ENCODE measurements around the gene TNFRSF11A.

Gene TNFRSF11A

DNA sequence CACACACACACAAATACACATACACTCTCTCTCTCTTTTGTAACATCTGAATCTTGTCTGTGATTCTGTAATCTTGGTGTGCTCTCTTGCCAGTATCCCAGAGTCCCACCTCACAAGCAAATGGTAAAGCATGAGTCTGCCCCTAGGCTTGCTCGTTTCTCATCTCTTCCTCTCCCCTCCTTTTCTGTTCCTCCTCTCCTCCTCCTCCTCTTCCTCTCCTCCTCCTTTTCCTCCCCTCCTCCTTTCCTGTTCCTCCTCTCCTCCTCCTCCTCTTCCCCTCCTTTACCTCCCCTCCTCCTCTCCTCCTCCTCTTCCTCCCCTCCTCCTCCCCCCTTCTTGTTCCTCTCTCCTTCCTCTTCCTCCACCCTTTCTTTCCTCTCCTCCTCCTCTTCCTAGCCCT, 59.0 kb downstream of the TNFRSF11A start:
- DNase-seq (ENCODE audit: extremely low read depth, low read depth): no peak
- TF ChIP-seq, protein P1, sequence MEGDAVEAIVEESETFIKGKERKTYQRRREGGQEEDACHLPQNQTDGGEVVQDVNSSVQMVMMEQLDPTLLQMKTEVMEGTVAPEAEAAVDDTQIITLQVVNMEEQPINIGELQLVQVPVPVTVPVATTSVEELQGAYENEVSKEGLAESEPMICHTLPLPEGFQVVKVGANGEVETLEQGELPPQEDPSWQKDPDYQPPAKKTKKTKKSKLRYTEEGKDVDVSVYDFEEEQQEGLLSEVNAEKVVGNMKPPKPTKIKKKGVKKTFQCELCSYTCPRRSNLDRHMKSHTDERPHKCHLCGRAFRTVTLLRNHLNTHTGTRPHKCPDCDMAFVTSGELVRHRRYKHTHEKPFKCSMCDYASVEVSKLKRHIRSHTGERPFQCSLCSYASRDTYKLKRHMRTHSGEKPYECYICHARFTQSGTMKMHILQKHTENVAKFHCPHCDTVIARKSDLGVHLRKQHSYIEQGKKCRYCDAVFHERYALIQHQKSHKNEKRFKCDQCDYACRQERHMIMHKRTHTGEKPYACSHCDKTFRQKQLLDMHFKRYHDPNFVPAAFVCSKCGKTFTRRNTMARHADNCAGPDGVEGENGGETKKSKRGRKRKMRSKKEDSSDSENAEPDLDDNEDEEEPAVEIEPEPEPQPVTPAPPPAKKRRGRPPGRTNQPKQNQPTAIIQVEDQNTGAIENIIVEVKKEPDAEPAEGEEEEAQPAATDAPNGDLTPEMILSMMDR (IDR thresholded peaks at IDR 0.05; ENCODE audit: low read depth, low read length): no peak

DNA sequence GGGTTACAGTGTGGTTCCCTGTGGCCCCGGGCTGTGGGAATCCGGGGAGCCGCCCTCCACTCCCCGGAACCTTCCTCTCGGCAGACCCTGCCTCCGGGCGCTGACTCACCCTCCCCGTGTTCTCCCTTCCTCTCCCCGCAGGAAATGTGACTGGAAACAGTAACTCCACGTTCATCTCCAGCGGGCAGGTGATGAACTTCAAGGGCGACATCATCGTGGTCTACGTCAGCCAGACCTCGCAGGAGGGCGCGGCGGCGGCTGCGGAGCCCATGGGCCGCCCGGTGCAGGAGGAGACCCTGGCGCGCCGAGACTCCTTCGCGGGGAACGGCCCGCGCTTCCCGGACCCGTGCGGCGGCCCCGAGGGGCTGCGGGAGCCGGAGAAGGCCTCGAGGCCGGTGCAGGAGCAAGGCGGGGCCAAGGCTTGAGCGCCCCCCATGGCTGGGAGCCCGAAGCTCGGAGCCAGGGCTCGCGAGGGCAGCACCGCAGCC, 59.5 kb downstream of the TNFRSF11A start:
- no peak for DNase-seq (ENCODE audit: extremely low read depth, low read depth)
- TF ChIP-seq, protein P1 (IDR thresholded peaks at IDR 0.05; ENCODE audit: low read depth, low read length): no peak

DNA sequence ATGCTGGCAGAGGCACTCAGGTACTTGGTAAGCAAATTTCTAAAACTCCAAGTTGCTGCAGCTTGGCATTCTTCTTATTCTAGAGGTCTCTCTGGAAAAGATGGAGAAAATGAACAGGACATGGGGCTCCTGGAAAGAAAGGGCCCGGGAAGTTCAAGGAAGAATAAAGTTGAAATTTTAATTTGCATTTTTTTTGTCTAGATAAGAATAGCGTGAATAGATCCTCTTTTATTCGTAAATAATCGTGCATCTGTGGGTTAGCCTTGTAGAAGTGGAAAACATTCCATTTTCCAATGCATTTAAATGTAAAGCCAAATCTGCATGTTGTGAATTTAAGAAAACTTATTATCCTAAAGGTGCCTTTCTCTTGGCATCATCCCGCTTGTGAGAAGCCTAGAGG, 61.0 kb downstream of the TNFRSF11A start:
- TF ChIP-seq, protein P1 (IDR thresholded peaks at IDR 0.05; ENCODE audit: low read depth, low read length): no peak
- DNase-seq (ENCODE audit: extremely low read depth, low read depth): no peak

DNA sequence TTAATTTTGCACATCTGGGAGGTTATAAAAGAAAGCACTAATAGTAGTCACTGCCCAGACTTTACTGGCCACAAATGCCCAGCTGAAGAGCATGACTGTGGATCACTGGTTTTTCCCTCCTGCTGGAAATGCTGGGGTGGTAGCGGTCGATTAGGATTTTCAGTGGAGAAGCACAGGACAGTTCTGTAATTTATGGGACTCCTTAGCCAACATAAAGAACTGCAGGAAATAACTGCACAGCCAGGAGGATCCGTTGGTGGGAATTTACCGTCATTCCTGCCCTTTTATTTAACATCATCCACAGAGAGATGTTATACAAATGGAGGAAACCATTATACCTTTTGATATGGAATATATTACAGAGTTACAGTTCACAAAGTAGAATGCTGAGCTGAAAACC, 61.5 kb downstream of the TNFRSF11A start:
- DNase-seq (ENCODE audit: extremely low read depth, low read depth): no peak
- TF ChIP-seq, protein P1 (IDR thresholded peaks at IDR 0.05; ENCODE audit: low read depth, low read length): no peak

GRCh38 chr18:62387257-62387656, 62.1 kb downstream of the TNFRSF11A start:
- TF ChIP-seq, protein P1 (IDR thresholded peaks at IDR 0.05; ENCODE audit: low read depth, low read length): no peak

GRCh38 chr18:62388855-62389760, 64.0 kb downstream of the TNFRSF11A start:
- no peak for DNase-seq (ENCODE audit: extremely low read depth, low read depth)

More at GRCh38 chr18:62387257-62387656, 62.1 kb downstream of the TNFRSF11A start:
- DNase-seq (ENCODE audit: extremely low read depth, low read depth): no peak

More at GRCh38 chr18:62388855-62389760, 64.0 kb downstream of the TNFRSF11A start:
- TF ChIP-seq, protein P1 (IDR thresholded peaks at IDR 0.05; ENCODE audit: low read depth, low read length): no peak
